Activated CD4-positive, CD25-positive, alpha-beta regulatory T cell treated with anti-CD3 and anti-CD28 coated beads, Interleukin-2, amount 50 U/mL, for 72 hours (primary cell): Measurements from ENCODE around the gene CRAMP1.
"Not testable (repeated sequence)": the region's sequence is repeated elsewhere in the genome, so short reads cannot be mapped to it uniquely, and the experiment has no call there.

Source experiments
- DNase-seq: peaks from one replicate; pipeline ENCODE4 v3.0.0; 2021

Gene CRAMP1

GRCh38 chr16:1688807-1689560 is 76.8 kb downstream of the CRAMP1 start:
- no peak for DNase-seq

GRCh38 chr16:1689853-1690252 is 77.7 kb downstream of the CRAMP1 start:
- no peak for DNase-seq

GRCh38 chr16:1690810-1691209 is 78.7 kb downstream of the CRAMP1 start:
- no peak for DNase-seq

GRCh38 chr16:1691276-1691675 is 79.1 kb downstream of the CRAMP1 start:
- DNase-seq, result no peak

GRCh38 chr16:1691956-1692355 is 79.8 kb downstream of the CRAMP1 start:
- no peak for DNase-seq

- DNase-seq, result no peak
Measured at GRCh38 chr16:1696863-1697262, 84.7 kb downstream of the CRAMP1 start.

- DNase-seq, result no peak
Measured at GRCh38 chr16:1698680-1699079, 86.5 kb downstream of the CRAMP1 start.

GRCh38 chr16:1700246-1700645 is 88.1 kb downstream of the CRAMP1 start:
- DNase-seq, result no peak

- no peak for DNase-seq
Measured at GRCh38 chr16:1701216-1701878, 89.2 kb downstream of the CRAMP1 start.

GRCh38 chr16:1705324-1705687 is 93.1 kb downstream of the CRAMP1 start:
- not testable (repeated sequence) for DNase-seq

GRCh38 chr16:1705688-1706385 is 93.7 kb downstream of the CRAMP1 start, which contains the start of gene MAPK8IP3:
Gene MAPK8IP3 (plus strand): TSS chr16:1706195. CDS start chr16:1706340, 145 bp downstream.
- peak; percentile 99 for DNase-seq

- DNase-seq, result peak; percentile 38
Measured at GRCh38 chr16:1706386-1707192, 94.4 kb downstream of the CRAMP1 start.

GRCh38 chr16:1707193-1707790 is 95.1 kb downstream of the CRAMP1 start:
- no peak for DNase-seq

- no peak for DNase-seq
Measured at GRCh38 chr16:1708083-1708767, 96.1 kb downstream of the CRAMP1 start.

- DNase-seq, result no peak
Measured at GRCh38 chr16:1708768-1709180, 96.6 kb downstream of the CRAMP1 start.

- no peak for DNase-seq
Measured at GRCh38 chr16:1709356-1709755, 97.2 kb downstream of the CRAMP1 start.

GRCh38 chr16:1710811-1711507 is 98.8 kb downstream of the CRAMP1 start:
- DNase-seq, result no peak

GRCh38 chr16:1712791-1713261 is 100.7 kb downstream of the CRAMP1 start:
- no peak for DNase-seq

GRCh38 chr16:1713331-1713730 is 101.2 kb downstream of the CRAMP1 start:
- no peak for DNase-seq

GRCh38 chr16:1713933-1714332 is 101.8 kb downstream of the CRAMP1 start:
- no peak for DNase-seq

- DNase-seq, result no peak
Measured at GRCh38 chr16:1715220-1715619, 103.1 kb downstream of the CRAMP1 start.
